Right atrium auricular region (tissue), 2 donors: ENCODE measurements around the gene ARHGAP11A. TPM values are rescaled to one million over a fixed set of nuclear protein-coding genes. Genes with fewer than 3 reads are reported as not detected.

Experiments
- DNase-seq: peaks from one replicate; pipeline ENCODE4 v3.0.0-alpha.2; 2019; ENCODE audit warnings: low spot score
- H3K27ac ChIP-seq, 2 donors: fragments of 200-600 bp; sonication (generic); 1 replicate in 1 of 2; 2 replicates in 1 of 2; pipeline ENCODE4 v1.5.1; 2016 to 2019
- H3K27me3 ChIP-seq, 2 donors: fragments of 200-600 bp; sonication (generic); one replicate each; pipeline versions ENCODE4 v1.5.1 to v1.6.0; 2017 to 2019
- H3K36me3 ChIP-seq: fragments of 200-600 bp; sonication (generic); one replicate; pipeline ENCODE4 v1.5.1; 2016
- H3K4me1 ChIP-seq, 2 donors: fragments of 200-600 bp; sonication (generic); one replicate each; pipeline versions ENCODE4 v1.5.1 to v1.6.0; 2017 to 2019
- H3K4me3 ChIP-seq, 2 donors: fragments of 200-600 bp; sonication (generic); 1 replicate in 1 of 2; 2 replicates in 1 of 2; pipeline ENCODE4 v1.5.1; 2017 to 2019; ENCODE audit warnings: mild to moderate bottlenecking in 1 of 2, moderate library complexity in 1 of 2
- H3K9me3 ChIP-seq, 2 donors: fragments of 200-600 bp; sonication (generic); one replicate each; pipeline ENCODE4 v1.5.1; 2019
- CTCF ChIP-seq, 2 donors: fragments of 200-600 bp; sonication (generic); IDR thresholded peaks; one replicate each; pipeline ENCODE4 v1.5.1; 2019; ENCODE audit warnings: antibody characterized with exemption in 2 of 2
- total RNA-seq, 2 donors: library from RNA; depleted of rRNA; stranded (reverse); fragments of >200 nt; gene quantifications; one replicate each; pipeline ENCODE4 v1.1.0, GENCODE V29; 2016

The ARHGAP11A gene
- total RNA-seq, 2 donors from 2014 or later: 1.0 to 2.3 TPM

GRCh38 chr15:32663671-32664070 lies 48.4 kb downstream of the ARHGAP11A start:
- Histone ChIP-seq H3K27ac (no peak overlapping the region), H3K27me3 (no peaks in the 10 kb centered on the region)

GRCh38 chr15:32664796-32665195 lies 49.5 kb downstream of the ARHGAP11A start:
- no peaks in the 10 kb centered on the region for H3K9me3 ChIP-seq
- DNase-seq: no peak
- no peak for TF ChIP-seq CTCF (IDR thresholded peaks at IDR 0.05)
- no peaks in the 10 kb centered on the region for H3K4me1 ChIP-seq
- no peak overlapping the region for H3K4me3 ChIP-seq
- H3K36me3 ChIP-seq: no peaks in the 10 kb centered on the region
- H3K27me3 ChIP-seq: no peaks in the 10 kb centered on the region
- H3K27ac ChIP-seq: no peak overlapping the region

More at GRCh38 chr15:32663671-32664070, 48.4 kb downstream of the ARHGAP11A start:
- Histone ChIP-seq H3K4me3 (no peak overlapping the region), H3K9me3 (no peaks in the 10 kb centered on the region), H3K36me3 (no peaks in the 10 kb centered on the region), H3K4me1 (no peaks in the 10 kb centered on the region)
- no peak for DNase-seq
- TF ChIP-seq CTCF (IDR thresholded peaks at IDR 0.05): no peak

- Histone ChIP-seq H3K9me3 (no peaks in the 10 kb centered on the region), H3K27me3 (no peaks in the 10 kb centered on the region), H3K4me3 (no peak overlapping the region), H3K36me3 (no peaks in the 10 kb centered on the region), H3K4me1 (no peaks in the 10 kb centered on the region), H3K27ac (no peak overlapping the region)
- no peak for TF ChIP-seq CTCF (IDR thresholded peaks at IDR 0.05)
- DNase-seq: no peak
These were observed 52.0 kb downstream of the ARHGAP11A start for GRCh38 chr15:32667321-32667720.

GRCh38 chr15:32668942-32669341 lies 53.6 kb downstream of the ARHGAP11A start:
- H3K36me3 ChIP-seq: no peaks in the 10 kb centered on the region
- H3K9me3 ChIP-seq: no peaks in the 10 kb centered on the region
- DNase-seq: no peak
- no peak for TF ChIP-seq CTCF (IDR thresholded peaks at IDR 0.05)
- no peaks in the 10 kb centered on the region for H3K27me3 ChIP-seq
- no peak overlapping the region for H3K27ac ChIP-seq
- H3K4me3 ChIP-seq: no peak overlapping the region
- H3K4me1 ChIP-seq: no peaks in the 10 kb centered on the region

- TF ChIP-seq CTCF (IDR thresholded peaks at IDR 0.05): no peak
- no peak for DNase-seq
These were observed 54.8 kb downstream of the ARHGAP11A start for GRCh38 chr15:32669896-32670611.

GRCh38 chr15:32670623-32671022 lies 55.3 kb downstream of the ARHGAP11A start:
- Histone ChIP-seq H3K27ac (no peak overlapping the region), H3K4me1 (no peaks in the 10 kb centered on the region), H3K36me3 (no peaks in the 10 kb centered on the region), H3K9me3 (no peaks in the 10 kb centered on the region), H3K27me3 (no peaks in the 10 kb centered on the region), H3K4me3 (no peak overlapping the region)
- DNase-seq: no peak
- no peak for TF ChIP-seq CTCF (IDR thresholded peaks at IDR 0.05)

More at GRCh38 chr15:32669896-32670611, 54.8 kb downstream of the ARHGAP11A start:
- no peaks in the 10 kb centered on the region for H3K4me1 ChIP-seq
- H3K36me3 ChIP-seq: no peaks in the 10 kb centered on the region
- no peaks in the 10 kb centered on the region for H3K27me3 ChIP-seq
- H3K9me3 ChIP-seq: no peaks in the 10 kb centered on the region
- H3K27ac ChIP-seq: no peak overlapping the region
- no peak overlapping the region for H3K4me3 ChIP-seq
